Measurements from ENCODE around the gene PTBP1.

Gene PTBP1

DNA sequence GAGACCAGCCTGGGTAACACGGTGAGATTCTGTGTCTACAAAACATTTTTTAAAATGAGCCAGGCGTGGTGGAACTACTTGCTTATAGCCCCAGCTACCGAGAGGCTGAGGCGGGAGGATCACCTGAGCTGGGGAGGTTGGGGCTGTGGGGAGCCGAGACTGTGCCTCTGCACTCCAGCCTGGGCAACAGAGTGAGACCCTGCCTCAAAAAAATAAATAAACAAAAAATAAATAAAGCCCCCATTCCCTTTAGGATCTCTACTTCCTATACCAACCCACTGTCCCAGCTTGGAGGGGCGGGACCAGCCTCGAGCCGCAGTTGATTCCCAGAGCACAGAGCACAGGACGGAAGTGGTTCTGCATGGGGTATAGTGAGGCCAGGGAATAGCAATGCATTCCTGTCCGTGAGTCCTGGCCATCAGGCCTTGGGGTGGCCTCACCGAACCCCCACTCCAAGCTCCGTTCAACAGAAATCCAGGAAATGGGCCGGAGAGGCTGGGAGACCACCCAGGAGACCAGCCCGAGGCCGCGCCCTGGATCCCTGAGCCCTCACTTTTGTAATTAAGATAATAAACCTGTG is 4.9 kb upstream of the PTBP1 start:
- TF ChIP-seq POLR2AphosphoS5 (IDR thresholded peaks at IDR 0.05; ENCODE audit: low read depth, low read length) (no peak), POLR2A (IDR thresholded peaks at IDR 0.05; ENCODE audit: low read depth, low read length) (no peak), POU2F2 (IDR thresholded peaks at IDR 0.05; ENCODE audit: low read depth, low read length) (no peak), PAX5 (IDR thresholded peaks at IDR 0.05; ENCODE audit: insufficient read depth, low read length, severe bottlenecking) (no peak), TAF1 (IDR thresholded peaks at IDR 0.05; ENCODE audit: low read depth, low read length) (no peak), SPI1 (IDR thresholded peaks at IDR 0.05; ENCODE audit: low read depth, low read length) (no peak)
- DNase-seq (ENCODE audit: insufficient read length, low spot score) (no peak), FAIRE-seq (no peak)

DNA sequence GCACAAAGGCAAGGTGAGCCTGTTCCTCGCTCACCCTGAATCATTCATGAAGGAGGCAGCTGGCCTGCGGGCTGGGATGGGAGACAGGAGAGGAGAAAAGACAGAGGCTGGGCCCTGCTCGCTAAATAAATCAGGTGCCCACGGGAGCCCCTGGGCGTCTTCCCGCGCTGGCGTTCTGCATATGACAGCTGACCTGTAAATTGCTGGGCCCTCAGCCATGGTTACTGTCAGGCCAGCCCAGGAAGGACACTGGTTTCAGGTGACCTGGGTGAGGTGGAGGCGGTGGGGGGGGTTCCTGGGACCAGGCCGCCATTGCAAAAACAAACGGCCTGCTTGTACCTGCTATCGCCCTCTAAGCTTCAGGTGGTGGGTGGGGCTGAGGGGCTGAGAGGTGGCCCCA is 3.4 kb upstream of the PTBP1 start:
- TF ChIP-seq PAX5 (IDR thresholded peaks at IDR 0.05; ENCODE audit: insufficient read depth, low read length, severe bottlenecking) (no peak), POLR2AphosphoS5 (IDR thresholded peaks at IDR 0.05; ENCODE audit: low read depth, low read length) (no peak), POLR2A (IDR thresholded peaks at IDR 0.05; ENCODE audit: low read depth, low read length) (no peak), SPI1 (IDR thresholded peaks at IDR 0.05; ENCODE audit: low read depth, low read length) (no peak), POU2F2 (IDR thresholded peaks at IDR 0.05; ENCODE audit: low read depth, low read length) (no peak), TAF1 (IDR thresholded peaks at IDR 0.05; ENCODE audit: low read depth, low read length) (no peak)
- FAIRE-seq (peak; percentile 13), DNase-seq (ENCODE audit: insufficient read length, low spot score) (no peak)

GRCh38 chr19:795073-795611 is 2.1 kb upstream of the PTBP1 start:
- TF ChIP-seq PAX5 (IDR thresholded peaks at IDR 0.05; ENCODE audit: insufficient read depth, low read length, severe bottlenecking) (no peak), POLR2AphosphoS5 (IDR thresholded peaks at IDR 0.05; ENCODE audit: low read depth, low read length) (no peak), POLR2A (IDR thresholded peaks at IDR 0.05; ENCODE audit: low read depth, low read length) (no peak), SPI1 (IDR thresholded peaks at IDR 0.05; ENCODE audit: low read depth, low read length) (no peak), POU2F2 (IDR thresholded peaks at IDR 0.05; ENCODE audit: low read depth, low read length) (no peak), TAF1 (IDR thresholded peaks at IDR 0.05; ENCODE audit: low read depth, low read length) (no peak)
- no peak for FAIRE-seq
- no peak for DNase-seq (ENCODE audit: insufficient read length, low spot score)

DNA sequence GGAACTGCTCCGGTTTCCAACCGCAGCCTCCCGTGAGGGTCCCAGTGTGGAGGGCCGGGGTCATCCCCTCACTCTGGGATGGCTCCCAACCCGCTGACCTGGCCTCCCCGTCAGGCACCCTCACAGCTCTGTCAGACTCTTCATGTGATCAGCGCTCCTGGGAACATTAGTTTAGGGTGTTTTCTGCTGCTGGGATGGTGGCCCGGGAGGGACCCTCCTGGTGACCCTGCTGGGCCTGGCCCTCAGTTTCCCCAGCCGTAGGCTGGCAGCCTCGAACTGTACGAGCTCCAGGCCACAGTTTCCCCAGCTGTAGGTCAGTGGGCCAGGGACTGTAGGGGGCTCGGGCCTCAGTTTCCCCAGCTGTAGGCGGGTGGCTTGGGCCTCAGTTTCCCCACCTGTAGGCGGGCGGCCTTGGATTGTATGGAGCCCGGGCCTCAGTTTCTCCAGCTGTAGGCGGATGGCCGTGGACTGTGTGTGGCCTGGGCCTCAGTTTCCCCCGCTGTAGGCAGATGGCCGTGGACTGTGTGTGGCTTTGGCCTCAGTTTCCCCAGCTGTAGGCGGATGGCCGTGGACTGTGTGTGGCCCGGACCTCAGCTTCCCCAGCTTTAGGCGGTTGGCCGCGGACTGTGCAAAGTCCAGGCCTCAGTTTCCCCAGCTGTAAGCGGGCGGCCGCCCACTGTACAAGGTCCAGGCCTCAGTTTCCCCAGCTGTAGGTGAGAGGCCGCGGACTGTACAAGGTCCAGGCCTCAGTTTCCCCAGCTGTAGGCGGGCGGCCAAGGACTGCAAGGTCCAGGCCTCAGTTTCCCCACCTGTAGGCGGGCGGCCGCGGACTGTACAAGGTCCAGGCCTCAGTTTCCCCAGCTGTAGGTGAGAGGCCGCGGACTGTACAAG is 1.3 kb upstream of the PTBP1 start:
- DNase-seq (ENCODE audit: insufficient read length, low spot score) (no peak), FAIRE-seq (peak; percentile 57)
- TF ChIP-seq TAF1 (IDR thresholded peaks at IDR 0.05; ENCODE audit: low read depth, low read length): no peak
- no peak for TF ChIP-seq POLR2A (IDR thresholded peaks at IDR 0.05; ENCODE audit: low read depth, low read length)
- TF ChIP-seq POU2F2 (IDR thresholded peaks at IDR 0.05; ENCODE audit: low read depth, low read length): no peak
- TF ChIP-seq SPI1 (IDR thresholded peaks at IDR 0.05; ENCODE audit: low read depth, low read length): no peak
- TF ChIP-seq POLR2AphosphoS5 (IDR thresholded peaks at IDR 0.05; ENCODE audit: low read depth, low read length): no peak
- TF ChIP-seq PAX5 (IDR thresholded peaks at IDR 0.05; ENCODE audit: insufficient read depth, low read length, severe bottlenecking): no peak

- no peak for FAIRE-seq
- TF ChIP-seq POU2F2 (IDR thresholded peaks at IDR 0.05; ENCODE audit: low read depth, low read length) (no peak), TAF1 (IDR thresholded peaks at IDR 0.05; ENCODE audit: low read depth, low read length) (no peak), SPI1 (IDR thresholded peaks at IDR 0.05; ENCODE audit: low read depth, low read length) (0 out of 2 replicates have a peak, but pooled peaks have one; percentile 11), POLR2A (IDR thresholded peaks at IDR 0.05; ENCODE audit: low read depth, low read length) (no peak), POLR2AphosphoS5 (IDR thresholded peaks at IDR 0.05; ENCODE audit: low read depth, low read length) (peak; percentile 12; the same call in 1 of the 2 replicates), PAX5 (IDR thresholded peaks at IDR 0.05; ENCODE audit: insufficient read depth, low read length, severe bottlenecking) (no peak)
- DNase-seq (ENCODE audit: insufficient read length, low spot score): peak; percentile 100
Observed at GRCh38 chr19:797528-798414, 519 bp downstream of the PTBP1 start.

DNA sequence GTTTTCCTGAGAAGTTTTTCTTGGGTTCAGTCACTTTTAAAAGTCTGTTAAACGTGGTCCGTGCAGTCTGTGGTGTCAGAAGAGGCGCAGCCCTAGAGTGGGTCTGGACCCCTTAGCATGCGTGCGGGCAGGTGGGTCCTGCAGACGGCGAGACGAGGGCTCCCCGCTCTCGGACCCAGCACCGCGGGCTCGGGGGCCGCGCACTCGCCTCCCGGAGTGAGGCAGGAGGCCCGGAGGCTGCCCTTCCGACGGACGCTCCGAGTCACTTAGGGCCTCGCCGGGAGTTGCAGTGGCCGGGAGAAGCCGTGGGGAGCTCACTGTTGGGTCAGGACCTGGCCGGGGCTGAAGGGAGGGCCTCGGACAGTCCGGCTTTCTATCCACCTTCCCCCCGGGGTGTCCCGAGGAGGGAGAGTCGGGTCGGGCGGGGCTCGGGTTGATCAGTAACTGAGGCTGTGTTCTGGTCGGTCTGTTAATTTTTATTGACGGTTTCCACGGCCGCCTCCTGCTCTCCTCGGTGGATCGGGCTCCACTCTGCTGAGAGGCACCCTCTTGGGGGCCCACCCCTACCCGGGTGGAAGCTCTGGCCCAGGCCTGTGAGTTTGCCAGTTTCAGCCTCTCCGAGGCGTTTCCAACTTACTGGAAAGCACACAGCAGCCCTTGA is 1.3 kb downstream of the PTBP1 start:
- DNase-seq (ENCODE audit: insufficient read length, low spot score) (peak; percentile 32), FAIRE-seq (no peak)
- TF ChIP-seq POU2F2 (IDR thresholded peaks at IDR 0.05; ENCODE audit: low read depth, low read length): no peak
- TF ChIP-seq TAF1 (IDR thresholded peaks at IDR 0.05; ENCODE audit: low read depth, low read length): no peak
- no peak for TF ChIP-seq SPI1 (IDR thresholded peaks at IDR 0.05; ENCODE audit: low read depth, low read length)
- no peak for TF ChIP-seq PAX5 (IDR thresholded peaks at IDR 0.05; ENCODE audit: insufficient read depth, low read length, severe bottlenecking)

DNA sequence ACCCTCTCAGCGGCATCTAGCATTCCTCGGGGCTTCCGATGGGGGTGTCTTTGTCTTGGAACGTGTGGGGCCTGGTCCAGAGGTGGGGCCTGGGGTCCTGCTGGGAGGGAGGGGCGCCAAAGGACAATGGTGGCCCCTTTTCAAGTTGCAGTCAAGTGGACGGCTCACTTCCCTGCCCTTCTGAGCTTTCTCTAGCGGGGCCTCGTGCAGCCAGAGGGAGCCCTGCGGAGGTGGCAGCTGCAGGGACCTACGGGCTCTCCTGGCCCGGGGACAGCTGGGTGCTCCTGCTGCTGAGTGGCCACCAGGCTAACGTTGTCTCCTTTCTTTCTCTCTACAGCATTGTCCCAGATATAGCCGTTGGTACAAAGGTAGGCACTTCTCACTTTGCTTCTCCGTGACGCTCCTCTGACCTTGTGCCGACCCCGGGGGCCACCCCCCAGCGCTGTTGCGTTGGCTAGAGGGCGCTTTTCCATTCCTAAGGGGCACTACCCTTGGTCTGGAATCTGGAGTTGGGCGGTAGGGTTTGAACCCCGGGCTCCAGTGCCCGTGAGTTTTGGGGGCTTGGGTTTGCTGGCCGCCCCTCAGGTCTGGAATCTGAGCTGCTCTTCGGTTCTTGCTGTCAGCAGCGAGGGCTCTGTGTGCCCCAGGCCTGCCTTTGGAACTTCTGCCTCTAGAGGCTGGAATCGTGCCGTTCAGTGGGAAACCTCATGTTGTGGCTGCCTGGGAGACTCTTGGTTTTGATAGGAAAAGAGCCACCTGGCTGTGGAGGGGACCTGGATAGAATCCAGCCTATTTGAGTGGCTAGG is 2.0 kb downstream of the PTBP1 start:
- FAIRE-seq (no peak), DNase-seq (ENCODE audit: insufficient read length, low spot score) (no peak)
- no peak for TF ChIP-seq POU2F2 (IDR thresholded peaks at IDR 0.05; ENCODE audit: low read depth, low read length)
- no peak for TF ChIP-seq POLR2A (IDR thresholded peaks at IDR 0.05; ENCODE audit: low read depth, low read length)
- TF ChIP-seq SPI1 (IDR thresholded peaks at IDR 0.05; ENCODE audit: low read depth, low read length): no peak
- no peak for TF ChIP-seq POLR2AphosphoS5 (IDR thresholded peaks at IDR 0.05; ENCODE audit: low read depth, low read length)
- no peak for TF ChIP-seq PAX5 (IDR thresholded peaks at IDR 0.05; ENCODE audit: insufficient read depth, low read length, severe bottlenecking)
- TF ChIP-seq TAF1 (IDR thresholded peaks at IDR 0.05; ENCODE audit: low read depth, low read length): no peak
